Stimulated activated CD4-positive, alpha-beta T cell treated with anti-CD3 and anti-CD28 coated beads, Interleukin-4, amount 100 ng/mL, for 24 hours (primary cell): ENCODE results near the gene BDKRB2.

Experiments used
- DNase-seq: peaks from one replicate; pipeline ENCODE4 v3.0.0-alpha.2; 2020

The BDKRB2 gene

DNA sequence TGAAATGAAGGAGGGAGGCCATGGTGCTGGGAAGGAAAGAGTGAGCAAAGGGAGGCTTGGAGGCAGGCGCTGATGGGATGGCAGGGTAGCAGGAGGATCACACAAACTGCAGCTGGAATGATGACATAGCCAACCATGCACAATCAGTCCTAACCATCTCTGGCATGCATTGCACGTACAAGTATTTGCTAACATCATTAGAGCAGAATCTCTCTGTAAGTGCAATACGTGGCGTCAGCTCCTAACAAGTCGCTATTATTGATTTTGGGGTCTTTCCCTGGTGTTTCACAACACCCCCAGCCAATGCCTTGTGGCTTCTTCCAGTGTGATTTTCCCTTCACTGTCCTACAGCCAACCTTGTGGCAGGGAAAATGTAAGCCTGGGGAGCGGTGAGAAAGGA is 69.9 kb downstream of the BDKRB2 start:
- no peak for DNase-seq

DNA sequence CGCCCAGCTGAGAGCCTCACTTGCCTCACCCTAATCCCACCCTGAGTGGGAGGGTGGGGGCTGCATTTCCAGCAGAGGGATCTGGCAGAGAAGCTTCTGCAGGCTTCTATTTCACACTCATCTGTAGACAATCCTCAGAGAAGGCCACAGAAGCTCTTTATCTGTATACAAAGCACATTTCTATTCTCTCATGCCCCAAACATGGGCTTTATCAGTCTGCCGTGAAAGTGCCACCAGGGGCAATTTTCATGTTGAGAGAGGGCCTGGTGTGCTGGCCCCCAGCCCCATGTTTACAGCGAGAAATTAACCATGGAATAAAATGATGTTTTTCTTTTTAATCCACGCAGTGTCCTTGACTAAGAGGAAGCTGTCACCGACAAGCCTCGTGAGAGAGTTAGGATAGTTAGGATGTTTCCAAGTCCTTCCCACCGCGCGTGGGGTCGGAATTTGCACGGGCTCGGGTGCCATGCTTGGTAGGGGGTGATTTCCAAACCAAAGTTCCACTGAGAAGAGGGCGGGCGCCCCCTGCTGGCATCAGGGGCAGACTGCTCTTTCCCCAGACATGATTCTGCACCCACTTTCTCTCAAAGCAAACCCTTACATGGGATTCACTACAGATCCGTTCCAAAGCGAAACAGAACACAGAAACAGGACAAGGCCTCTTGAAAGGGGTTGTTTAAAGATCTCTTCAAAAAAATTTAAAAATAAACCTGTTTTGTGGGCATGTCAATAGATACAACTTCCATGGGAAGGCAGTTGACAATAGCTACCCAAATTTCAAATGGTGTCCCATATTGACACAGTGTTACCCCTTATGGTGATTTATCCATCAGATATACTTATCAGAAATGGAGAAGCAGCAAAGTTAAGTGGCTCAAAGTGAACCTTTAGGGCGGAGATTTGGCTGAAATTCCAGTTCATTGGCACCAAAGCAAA is 70.8 kb downstream of the BDKRB2 start:
- DNase-seq, result peak; percentile 69

DNA sequence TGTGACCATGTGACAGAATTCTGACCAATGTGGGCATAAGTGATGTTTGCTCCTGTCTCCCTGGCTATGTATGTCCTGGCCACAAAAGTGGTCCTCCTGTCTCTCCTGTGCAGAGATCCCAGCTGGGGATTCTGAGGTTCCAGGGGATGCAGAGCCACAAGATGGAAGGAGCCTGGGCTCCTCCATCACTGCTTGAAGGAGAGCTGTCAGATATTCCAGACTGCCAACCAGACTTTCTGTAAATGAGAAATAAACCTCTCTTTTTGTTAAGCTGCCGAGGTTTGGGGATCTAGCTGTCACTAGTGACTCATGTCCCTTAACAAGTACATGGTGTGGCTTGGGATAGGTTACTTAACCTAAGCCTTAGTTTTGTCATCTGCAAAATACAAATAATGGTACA is 73.3 kb downstream of the BDKRB2 start:
- no peak for DNase-seq

DNA sequence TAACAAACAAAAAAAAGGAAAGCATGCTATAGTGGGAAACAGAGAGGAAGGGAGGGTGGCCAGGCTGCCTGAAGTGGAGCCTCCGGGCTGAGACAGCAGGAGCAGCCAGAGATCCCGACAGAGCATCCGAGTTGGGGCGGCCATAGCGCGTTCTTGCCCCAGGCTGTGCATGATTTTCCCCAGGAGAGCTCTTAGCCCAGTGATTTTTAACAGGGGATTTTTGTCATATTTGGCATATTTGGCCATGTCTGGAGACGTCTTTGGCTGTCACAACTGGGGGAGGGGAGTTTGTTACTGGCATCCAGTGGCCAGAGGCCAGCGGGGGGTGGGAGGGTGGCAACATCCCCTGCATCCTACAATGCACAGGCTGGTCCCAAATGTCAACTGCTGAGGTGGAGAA is 74.9 kb downstream of the BDKRB2 start:
- no peak for DNase-seq

DNA sequence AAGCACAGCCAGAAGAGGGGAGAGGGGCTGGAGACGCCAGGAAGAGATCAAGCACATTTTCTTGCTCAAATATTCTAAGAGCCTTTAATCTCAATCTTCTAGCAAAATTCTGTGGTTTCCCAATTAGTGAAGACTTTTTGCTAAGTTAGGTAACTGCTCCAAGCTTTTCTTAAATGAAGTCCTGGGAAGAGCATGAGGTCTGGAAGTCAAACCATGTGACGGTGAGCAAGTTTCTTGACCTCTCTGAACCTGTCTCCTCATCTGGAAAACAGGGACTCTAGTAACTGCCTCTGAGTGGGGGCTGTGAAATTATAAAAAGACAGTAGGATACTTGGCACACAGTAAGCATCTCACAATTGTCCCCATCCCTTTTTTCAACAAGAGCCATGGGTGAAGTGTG is 75.5 kb downstream of the BDKRB2 start:
- DNase-seq, result no peak

DNA sequence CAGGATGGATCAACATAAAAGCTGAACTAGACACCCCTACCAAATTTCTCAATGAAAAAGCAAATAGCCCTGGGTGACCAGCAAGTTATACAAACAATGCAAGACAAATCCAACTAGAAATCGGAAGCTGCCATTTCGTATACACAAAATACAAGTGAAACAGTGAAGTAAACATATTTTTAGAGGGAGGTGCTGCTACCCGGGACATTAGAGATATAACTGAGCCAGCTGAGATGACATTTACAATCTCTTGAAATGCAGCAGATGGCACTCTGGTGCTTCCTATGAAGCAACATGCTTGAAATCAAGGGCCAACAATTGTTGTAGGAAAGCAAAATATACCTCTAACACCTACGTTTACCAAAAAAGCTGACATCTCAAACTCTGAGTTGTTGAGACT is 76.8 kb downstream of the BDKRB2 start:
- DNase-seq, result no peak

DNA sequence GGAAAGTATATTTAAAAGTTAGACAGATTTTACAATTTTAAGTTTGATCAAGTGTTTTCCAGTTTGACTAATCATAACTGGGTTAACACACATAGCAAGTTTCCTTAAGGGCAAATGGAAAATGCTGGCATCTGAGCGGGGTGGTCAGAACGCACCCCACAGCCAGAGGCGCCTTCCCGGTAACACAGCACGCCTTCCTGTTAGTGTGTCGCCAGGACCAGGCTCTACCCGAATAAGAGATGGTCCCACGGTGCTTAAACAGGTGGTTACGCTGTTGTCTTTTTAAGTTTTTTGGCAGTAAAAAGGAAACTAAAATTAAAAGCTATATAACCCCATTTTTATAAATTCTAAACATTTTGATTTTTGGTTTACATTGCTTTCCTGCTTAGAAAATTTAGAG is 79.4 kb downstream of the BDKRB2 start:
- DNase-seq, result no peak

DNA sequence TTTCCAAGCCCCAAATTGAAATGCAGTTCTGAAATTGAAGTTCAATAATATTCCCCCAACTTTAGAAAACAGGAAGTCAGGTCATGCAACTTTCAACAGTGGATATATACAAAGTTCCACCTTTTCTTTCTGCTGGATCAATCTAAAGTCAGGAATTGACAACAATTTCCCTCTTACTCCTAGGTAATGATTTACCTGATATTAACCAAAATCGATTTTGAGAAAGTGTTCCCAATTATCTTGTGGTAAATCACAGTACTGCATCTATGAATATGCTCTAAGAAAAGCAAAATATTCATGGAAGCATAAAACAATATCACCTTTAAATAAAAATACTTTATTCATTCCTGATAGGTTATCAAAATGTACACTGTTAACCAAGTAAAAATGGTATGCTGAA is 79.8 kb downstream of the BDKRB2 start:
- DNase-seq, result no peak

DNA sequence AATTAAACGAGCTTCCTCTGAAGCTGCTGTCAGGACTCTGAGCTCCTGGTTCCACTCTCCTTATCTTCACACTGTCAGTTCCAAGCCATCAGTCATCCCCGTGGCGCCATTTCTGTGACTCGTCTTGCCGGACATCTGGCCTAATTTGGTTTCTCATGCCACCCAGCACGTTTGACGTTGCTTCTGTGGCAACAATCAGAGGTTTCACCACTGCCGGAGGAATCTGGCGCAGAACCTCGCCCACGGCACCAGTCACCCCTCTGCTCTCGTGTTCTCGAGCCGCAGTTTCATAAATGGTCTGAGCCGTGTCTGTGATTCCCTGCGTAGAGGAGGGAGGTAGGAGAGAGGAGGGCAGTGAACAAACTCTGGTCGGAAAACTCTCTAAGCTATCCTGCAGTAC is 81.0 kb downstream of the BDKRB2 start:
- no peak for DNase-seq

DNA sequence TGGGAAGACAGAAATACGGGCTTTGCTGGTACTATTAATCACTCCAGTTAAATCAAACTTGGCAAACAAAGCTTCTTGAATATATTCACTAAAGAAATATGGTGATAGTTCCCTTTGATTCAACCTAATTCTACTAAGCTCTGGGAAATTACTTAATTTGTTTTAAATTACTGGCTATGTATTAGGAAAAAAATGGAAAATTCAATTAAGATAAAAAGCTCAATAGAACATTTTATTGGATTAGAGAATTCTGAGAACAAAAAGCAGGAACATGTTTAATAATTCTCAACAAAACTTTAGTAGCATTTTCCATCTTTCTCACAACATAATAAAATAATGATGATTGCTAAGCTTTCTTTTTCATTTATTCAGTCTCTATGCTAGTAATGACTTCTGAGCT is 81.6 kb downstream of the BDKRB2 start:
- no peak for DNase-seq

DNA sequence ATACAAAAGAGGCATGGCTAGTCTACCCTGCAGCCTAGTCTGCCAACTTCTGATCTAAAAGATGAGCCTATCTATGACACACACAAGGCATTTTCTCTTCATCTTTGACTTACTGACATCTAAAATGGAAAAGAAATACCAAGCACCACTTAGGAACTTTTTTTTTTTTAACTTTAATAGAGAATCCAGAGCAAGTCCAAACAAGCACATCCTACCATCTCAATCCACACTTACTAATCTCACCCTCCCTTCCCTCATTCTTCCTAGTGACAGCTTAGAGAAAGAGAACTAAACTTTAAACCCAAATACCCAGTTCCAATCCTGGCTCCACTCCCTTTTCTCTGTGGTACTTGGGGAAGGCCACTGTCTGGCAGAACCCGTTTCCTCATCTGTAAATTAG is 83.2 kb downstream of the BDKRB2 start:
- DNase-seq, result no peak
